ENCODE data around the gene STX7.
"Not testable (repeated sequence)": the region's sequence is repeated elsewhere in the genome, so short reads cannot be mapped to it uniquely, and the experiment has no call there.

The STX7 gene

DNA sequence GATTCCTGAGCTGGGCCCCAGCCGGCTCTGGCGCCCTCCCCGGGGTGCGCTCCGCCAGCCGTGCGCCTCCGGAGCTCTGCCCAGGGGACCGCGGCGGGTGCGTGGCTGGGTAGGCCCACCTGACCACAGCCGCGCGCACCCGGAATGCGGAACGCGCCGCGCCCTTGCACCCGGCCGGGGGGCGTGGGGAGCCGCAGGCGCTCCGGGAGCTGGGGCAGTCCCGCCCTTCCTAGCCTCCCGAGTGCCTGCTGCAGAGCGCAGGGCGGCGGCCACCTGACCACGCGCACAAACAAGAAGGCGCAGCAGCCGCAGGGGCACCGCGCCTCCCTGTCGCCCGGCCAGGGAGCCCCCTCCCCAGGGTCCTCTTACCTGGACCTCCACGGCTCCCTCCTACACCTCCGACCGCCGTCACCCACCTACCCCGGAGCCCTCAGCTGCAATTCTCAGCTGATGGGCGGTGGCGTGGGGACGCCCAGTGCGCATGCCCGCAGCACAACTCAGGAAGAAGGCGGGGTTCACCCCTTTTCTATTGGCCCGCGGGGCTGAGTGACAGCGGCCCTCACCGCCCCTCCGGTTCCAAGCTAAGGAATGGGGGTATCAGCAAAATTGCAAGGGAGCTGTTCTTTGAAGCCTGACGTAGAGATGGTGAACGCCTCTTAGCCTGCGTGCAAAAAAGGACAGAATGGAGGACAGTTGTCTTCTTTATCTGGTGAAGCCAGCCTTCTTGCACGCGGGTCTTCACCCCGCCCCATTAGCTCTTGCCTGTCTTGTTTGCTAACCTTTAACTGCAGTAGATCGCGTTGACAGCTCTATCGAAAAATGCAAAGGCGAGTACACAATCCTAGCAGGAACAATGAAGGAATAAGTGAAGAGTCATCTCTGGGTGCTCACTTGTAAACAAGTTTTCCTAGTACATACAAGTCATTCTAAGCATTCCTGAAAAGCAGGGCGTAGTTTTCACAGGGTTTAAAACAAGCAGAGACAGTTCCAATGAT is at the start of gene STX7:
STX7 (minus strand) TSS at position 479 of the 995 bp plus-strand sequence. CDS start 9,586 bp downstream, outside the sequence.
- DNase-seq, result peak; percentile 87

DNA sequence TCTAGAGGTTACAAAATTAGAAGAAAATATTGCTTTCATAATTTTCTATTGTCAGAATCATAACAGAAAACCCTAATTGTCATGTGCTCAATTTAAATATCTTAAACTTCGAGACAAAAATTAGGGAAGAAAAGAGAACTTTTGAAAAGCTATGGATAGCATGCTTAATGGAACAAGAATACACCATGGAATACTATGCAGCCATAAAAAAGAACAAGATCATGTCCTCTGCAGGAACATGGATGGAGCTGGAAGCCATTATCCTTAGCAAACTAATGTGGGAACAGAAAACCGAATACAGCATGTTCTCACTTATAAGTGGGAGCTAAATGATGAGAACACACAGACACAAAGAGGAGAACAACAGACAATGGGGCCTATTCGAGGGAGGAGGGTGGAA is 47.2 kb upstream of the STX7 start:
- not testable (repeated sequence) for DNase-seq

- DNase-seq, result no peak
Measured at GRCh38 chr6:132552372-132552771, 39.5 kb upstream of the STX7 start, which contains the start of gene TAAR8. TAAR8 (plus strand) TSS chr6:132552672; CDS start chr6:132552693, 21 bp downstream.

- DNase-seq, result no peak
Measured at GRCh38 chr6:132551214-132551613, 38.3 kb upstream of the STX7 start.

DNA sequence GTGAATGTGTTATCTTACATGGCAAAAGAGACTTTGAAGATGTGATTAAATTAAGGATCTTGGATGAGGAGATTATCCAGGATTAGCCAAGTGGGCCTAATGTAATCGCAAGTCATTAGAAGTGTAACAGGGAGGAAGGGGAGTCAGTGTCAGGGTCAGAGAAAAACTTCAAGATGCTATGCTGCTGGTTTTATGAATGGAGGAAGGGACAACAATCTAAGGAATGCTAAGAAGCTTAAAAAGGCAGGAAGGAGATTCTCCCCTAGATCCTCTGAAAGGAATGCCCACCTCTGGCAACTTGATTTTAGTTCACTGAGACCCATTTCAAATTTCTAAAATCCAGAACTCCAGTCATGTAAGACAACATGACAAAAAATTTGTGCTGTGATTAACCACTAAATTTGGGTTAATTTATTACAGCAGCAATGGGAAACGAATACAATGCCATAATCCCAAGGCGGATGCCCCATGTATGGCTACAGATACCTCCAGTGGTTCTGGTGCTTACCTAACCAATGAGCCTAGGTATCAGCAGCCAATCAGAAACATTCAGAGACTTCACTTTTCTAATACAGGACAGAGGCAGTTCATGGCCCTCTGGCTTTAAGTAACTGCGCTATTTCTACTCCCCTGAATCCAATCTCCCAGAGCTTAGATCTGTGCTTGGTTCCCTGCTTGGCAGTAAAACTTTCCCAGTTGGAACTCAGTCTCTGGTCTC is 36.0 kb upstream of the STX7 start:
- no peak for DNase-seq

DNA sequence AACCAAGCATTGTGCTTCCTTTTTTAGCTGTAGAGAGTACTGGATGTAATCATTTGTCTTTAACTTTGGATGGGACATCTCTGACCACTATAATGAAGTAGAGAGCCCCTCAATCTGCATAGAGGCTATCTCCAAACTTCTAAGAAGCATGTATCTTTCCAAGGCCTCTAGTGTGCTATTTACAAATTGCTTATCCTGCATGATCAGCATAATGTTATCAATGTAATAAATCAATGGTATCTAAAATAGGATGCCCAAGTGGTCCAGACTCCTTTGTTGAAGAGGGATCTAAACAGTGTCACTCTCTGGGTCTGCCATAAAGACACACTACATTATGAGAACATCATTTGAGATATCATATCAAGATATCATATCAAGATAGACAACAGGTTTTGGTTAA is 31.9 kb upstream of the STX7 start:
- DNase-seq, result no peak

DNA sequence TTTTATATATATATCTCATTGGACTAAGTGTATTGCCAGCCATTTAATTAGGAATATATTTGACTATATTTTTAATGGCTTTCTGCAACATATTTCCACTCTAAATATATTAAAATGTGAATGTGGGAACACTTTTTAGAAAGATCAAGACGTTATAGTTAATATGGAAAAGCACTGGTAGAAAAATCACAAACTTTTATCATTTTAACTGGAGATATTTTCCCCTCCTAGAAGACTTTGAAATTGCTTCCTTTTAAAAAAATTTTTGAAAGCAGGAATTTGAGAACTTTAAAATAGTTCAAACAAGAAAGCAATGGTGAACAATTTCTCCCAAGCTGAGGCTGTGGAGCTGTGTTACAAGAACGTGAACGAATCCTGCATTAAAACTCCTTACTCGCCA is 25.1 kb upstream of the STX7 start, which contains the start of gene TAAR9:
TAAR9 (plus strand) TSS at position 301 of the 400 bp plus-strand sequence; CDS start at position 314, 13 bp downstream.
- no peak for DNase-seq

GRCh38 chr6:132537145-132537544 is 24.2 kb upstream of the STX7 start:
- DNase-seq, result no peak

- DNase-seq, result not testable (repeated sequence)
Measured at GRCh38 chr6:132534546-132534945, 21.6 kb upstream of the STX7 start.

DNA sequence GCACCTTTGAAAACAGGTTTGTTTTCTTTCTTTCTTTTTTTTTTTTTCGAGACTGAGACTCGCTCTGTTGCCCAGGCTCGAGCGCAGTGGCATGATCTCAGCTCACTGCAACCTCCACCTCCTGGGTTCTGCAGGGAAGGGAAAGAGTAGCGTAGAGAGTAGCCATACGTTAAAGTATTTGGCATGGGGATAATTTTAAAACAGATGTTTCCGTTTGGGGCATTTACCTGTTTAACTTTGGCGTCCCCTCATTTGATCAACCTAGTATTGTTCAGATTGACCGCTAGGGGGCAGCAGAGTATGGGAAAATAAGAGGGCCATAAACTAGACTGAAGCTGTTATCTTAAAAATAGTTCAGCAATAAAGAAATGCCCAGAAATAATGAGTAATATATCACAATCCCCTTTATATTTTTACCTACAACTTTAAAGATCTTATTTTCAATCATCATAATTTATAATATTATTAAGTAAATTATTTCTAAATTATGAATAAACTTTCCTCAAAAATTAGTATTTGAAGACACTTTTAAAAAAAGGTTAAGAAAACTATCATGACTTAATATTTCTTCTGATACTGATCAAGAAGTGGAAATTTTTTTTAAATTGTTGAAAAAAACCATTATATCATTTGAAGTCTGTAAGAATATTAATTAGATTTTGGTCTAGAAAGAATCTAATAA is 17.5 kb upstream of the STX7 start:
- peak; percentile 21 for DNase-seq

DNA sequence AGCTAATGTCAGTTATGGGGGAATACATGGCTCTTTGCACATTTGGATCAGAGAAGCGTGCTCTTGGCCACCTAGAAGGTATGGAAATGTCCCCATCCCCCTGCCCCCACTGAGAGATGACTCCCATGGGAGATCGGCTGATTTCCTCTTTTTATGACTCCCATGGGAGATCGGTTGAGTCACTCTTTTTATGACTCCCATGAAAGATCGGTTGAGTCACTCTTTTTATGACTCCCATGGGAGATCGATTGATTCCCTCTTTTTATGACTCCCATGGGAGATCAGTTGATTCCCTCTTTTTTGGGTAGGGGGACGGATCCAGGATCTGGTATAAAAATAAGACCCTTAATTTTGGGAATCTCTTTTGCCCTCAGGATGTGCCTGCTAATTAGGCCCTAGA is 14.9 kb upstream of the STX7 start:
- DNase-seq, result no peak

DNA sequence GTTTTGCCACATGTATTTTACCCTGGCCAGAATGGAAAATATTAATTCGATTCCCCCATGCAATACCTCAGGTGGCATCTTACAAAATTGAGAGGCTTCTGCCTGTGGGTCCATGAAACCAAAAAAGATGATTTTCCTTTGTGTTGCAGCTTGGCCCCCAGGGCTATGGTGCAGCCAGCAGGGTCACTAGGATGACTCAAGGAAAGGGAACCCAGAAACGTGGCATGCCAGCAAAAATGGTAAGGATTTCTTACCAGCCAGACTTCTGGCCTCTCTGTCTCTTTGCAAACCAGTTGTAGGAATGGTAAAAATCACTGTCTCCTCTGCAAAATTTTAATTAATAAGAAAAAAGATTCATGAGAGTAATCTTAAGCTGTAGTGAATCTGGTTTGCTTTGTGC is 13.5 kb upstream of the STX7 start:
- no peak for DNase-seq

DNA sequence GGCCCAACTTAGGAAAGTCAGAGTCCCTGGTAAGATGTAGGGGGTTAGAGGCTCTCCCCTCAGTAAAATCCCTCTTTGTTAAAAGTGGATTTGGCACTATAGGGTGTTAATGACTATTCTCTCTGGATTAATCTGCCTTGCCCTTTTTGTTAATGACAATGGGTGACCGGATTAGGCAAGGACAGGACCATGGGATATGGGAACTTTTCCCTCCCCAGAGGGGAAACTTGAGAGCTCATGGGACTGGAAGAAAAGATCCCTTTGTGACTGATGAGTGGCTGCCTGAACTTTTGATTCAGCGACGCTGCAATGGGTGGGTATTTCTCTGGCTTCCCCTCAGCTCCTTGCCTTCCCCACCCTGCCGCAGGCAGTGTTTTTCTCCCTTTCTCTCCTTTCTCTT is 12.9 kb upstream of the STX7 start:
- DNase-seq, result no peak

DNA sequence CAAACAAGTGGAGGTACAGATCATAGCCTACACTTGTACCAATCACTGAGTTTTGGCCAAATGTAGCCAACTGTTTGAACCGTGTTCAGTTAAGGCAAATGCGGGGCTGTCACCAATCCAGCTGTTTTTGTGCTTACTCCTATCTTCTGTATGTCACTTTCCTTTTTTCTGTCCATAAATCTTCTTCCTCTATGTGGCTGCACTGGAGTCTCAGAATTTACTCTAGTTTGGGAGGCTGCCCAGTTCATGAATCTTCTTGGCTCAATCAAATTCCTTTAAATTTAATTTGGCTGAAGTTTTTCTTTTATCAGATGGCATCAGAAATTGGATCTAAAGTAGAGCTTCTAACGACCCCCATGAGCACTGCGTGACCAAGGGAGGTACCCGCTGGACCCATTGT is 11.7 kb upstream of the STX7 start:
- DNase-seq, result no peak

- DNase-seq, result no peak
Measured at GRCh38 chr6:132520953-132521352, 8.0 kb upstream of the STX7 start.

GRCh38 chr6:132515386-132515785 is 2.5 kb upstream of the STX7 start:
- no peak for DNase-seq

DNA sequence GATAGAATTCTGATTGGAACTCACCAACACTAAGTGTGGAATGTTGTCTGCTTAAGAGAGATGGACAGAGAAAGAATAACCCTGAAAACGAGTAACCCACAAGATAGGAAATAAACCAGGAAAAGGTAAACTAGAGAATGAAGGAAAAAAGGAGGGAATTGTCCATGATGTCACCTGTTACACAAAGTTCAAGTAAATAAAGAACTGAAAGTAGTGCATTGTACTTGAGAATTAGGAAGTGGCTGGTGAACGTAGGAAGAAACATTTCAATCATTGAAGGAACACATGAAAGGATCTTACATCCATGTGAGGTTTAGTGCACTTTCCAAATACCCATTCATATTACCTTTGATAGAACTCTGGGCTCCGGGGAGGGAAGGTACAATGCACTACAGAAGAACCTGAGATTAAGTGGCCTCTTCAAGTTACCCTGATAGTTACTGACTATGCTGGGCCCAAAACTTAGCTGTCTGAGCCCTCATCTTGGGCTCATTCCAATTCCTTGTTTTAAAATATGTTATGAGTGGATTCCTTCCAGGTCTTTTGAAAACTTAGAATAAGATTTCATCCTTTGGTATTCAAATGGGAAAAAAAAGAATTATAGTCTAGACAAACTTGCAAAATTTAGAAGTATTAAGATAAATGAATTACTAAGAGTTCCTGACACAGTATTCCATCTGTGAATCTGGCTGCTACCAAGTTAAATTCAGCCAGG is 1.1 kb upstream of the STX7 start:
- no peak for DNase-seq

GRCh38 chr6:132512342-132512637 is 626 bp downstream of the STX7 start:
- DNase-seq, result no peak

GRCh38 chr6:132511831-132512220 is 1.1 kb downstream of the STX7 start:
- no peak for DNase-seq

- DNase-seq, result no peak
Measured at GRCh38 chr6:132511210-132511830, 1.6 kb downstream of the STX7 start.

- no peak for DNase-seq
Measured at GRCh38 chr6:132506869-132507808, 5.8 kb downstream of the STX7 start.
